PFSK-1 (cell line): Measurements from ENCODE around the gene ZNF426.

ENCODE experiments used
- FOXP2 ChIP-seq: optimal IDR thresholded peaks from 2 replicates; pipeline ENCODE3; 2011; ENCODE audit warnings: borderline replicate concordance, control low read depth, inconsistent platforms; ENCODE audit not compliant: insufficient read depth; ENCODE audit errors: extremely low read length, extremely low read depth
- POLR2AphosphoS5 ChIP-seq: IDR thresholded peaks from 2 replicates; pipeline ENCODE4 v1.6.1; 2012; ENCODE audit warnings: low read depth, mild to moderate bottlenecking, control low read depth, low read length, moderate library complexity
- SIN3A ChIP-seq: IDR thresholded peaks from 2 replicates; pipeline ENCODE4 v1.6.1; 2012; ENCODE audit warnings: mild to moderate bottlenecking, low read length, moderate library complexity, borderline replicate concordance; ENCODE audit not compliant: insufficient read depth
- TAF1 ChIP-seq: IDR thresholded peaks from 2 replicates; pipeline ENCODE4 v1.6.1; 2012; ENCODE audit warnings: low read length, control low read depth, borderline replicate concordance; ENCODE audit not compliant: insufficient read depth
- TF ChIP-seq, protein P1 (sequence below), 2 experiments: IDR thresholded peaks; 2 replicates each; pipeline versions ENCODE4 v1.6.1 to v1.8.0; 2011 to 2012; ENCODE audit warnings: low read depth in 2 of 2, low read length in 2 of 2, control low read depth in 1 of 2, inconsistent platforms in 1 of 2, mild to moderate bottlenecking in 1 of 2, moderate library complexity in 1 of 2; ENCODE audit not compliant: insufficient read depth in 1 of 2

Gene ZNF426

DNA sequence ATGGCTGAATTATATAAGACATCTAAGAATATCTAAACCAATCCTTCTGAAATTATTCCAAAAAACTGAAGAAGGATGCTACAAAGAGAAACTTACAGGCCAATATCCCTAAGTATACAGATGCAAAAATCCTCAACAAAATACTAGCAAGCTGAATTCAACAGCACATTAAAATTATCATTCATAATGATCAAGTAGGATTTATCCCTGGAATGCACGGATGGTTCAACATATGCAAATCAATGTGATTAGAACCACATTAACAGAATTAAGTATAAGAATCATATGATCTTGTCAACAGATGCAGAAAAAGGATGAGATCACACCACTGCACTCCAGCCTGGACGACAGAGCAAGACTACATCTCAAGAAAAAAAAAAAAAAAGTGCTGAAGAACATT, 53.3 kb downstream of the ZNF426 start:
- TF ChIP-seq, protein P1, sequence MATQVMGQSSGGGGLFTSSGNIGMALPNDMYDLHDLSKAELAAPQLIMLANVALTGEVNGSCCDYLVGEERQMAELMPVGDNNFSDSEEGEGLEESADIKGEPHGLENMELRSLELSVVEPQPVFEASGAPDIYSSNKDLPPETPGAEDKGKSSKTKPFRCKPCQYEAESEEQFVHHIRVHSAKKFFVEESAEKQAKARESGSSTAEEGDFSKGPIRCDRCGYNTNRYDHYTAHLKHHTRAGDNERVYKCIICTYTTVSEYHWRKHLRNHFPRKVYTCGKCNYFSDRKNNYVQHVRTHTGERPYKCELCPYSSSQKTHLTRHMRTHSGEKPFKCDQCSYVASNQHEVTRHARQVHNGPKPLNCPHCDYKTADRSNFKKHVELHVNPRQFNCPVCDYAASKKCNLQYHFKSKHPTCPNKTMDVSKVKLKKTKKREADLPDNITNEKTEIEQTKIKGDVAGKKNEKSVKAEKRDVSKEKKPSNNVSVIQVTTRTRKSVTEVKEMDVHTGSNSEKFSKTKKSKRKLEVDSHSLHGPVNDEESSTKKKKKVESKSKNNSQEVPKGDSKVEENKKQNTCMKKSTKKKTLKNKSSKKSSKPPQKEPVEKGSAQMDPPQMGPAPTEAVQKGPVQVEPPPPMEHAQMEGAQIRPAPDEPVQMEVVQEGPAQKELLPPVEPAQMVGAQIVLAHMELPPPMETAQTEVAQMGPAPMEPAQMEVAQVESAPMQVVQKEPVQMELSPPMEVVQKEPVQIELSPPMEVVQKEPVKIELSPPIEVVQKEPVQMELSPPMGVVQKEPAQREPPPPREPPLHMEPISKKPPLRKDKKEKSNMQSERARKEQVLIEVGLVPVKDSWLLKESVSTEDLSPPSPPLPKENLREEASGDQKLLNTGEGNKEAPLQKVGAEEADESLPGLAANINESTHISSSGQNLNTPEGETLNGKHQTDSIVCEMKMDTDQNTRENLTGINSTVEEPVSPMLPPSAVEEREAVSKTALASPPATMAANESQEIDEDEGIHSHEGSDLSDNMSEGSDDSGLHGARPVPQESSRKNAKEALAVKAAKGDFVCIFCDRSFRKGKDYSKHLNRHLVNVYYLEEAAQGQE (IDR thresholded peaks at IDR 0.05; ENCODE audit: insufficient read depth in 1 of 2, low read depth in 2 of 2, low read length in 2 of 2): no peak
- no peak for TF ChIP-seq FOXP2

DNA sequence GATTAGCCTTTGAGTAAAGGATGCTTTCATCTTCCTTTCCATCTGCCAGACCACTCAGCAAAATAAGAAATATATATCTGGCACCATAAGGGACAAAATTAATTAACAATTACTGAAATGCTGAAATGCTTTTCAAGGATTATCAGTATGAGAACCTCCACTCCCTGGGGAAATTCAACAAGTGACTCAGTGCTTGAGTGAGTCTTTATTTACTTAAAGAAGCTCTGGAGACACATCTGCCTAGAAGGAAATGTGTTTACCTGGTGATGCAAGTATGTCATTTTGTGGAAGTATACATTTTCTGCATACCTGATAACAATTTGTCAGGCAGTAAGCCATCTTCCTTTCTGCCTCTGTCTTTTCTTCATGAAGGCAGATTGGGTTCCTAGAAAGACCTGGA, 63.5 kb downstream of the ZNF426 start:
- TF ChIP-seq FOXP2 (no peak), SIN3A (no peak), POLR2AphosphoS5 (no peak), TAF1 (no peak)
- TF ChIP-seq, protein P1 (IDR thresholded peaks at IDR 0.05; ENCODE audit: insufficient read depth in 1 of 2, low read depth in 2 of 2, low read length in 2 of 2): no peak
